ENCODE results near the gene SLC18A3.

Gene SLC18A3

DNA sequence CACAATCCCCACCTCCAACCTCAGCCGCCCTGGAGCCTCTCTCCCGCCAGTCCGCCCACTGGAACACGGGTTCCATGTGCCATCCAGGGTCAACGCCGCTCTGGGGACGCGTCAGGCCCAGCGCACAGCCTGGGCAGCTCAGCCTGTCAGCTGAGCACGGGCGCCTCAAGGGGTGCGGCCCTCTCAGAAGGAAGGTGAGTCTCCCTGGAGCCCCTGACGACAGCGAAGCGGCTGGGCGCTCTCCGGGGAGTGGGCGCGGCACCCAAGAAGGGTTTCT is 1.2 kb upstream of the SLC18A3 start:
- no peak for DNase-seq (ENCODE audit: extremely low spot score)
- ChIA-PET POLR2A (no interaction called here), CTCF (interaction anchor here (3.0 kb wide), 1 partner anchor 15 kb away, joined by 25 read pairs; no protein-coding TSS in a partner anchor)
- TF ChIP-seq, protein P1, sequence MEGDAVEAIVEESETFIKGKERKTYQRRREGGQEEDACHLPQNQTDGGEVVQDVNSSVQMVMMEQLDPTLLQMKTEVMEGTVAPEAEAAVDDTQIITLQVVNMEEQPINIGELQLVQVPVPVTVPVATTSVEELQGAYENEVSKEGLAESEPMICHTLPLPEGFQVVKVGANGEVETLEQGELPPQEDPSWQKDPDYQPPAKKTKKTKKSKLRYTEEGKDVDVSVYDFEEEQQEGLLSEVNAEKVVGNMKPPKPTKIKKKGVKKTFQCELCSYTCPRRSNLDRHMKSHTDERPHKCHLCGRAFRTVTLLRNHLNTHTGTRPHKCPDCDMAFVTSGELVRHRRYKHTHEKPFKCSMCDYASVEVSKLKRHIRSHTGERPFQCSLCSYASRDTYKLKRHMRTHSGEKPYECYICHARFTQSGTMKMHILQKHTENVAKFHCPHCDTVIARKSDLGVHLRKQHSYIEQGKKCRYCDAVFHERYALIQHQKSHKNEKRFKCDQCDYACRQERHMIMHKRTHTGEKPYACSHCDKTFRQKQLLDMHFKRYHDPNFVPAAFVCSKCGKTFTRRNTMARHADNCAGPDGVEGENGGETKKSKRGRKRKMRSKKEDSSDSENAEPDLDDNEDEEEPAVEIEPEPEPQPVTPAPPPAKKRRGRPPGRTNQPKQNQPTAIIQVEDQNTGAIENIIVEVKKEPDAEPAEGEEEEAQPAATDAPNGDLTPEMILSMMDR (IDR thresholded peaks at IDR 0.05; ENCODE audit: control extremely low read depth, extremely low read depth, low read depth, missing control alignments): no peak

GRCh38 chr10:49609283-49610113 is 612 bp upstream of the SLC18A3 start:
- ChIA-PET POLR2A (no interaction called here), CTCF (no interaction called here)
- DNase-seq (ENCODE audit: extremely low spot score): no peak
- TF ChIP-seq, protein P1 (IDR thresholded peaks at IDR 0.05; ENCODE audit: control extremely low read depth, extremely low read depth, low read depth, missing control alignments): no peak

DNA sequence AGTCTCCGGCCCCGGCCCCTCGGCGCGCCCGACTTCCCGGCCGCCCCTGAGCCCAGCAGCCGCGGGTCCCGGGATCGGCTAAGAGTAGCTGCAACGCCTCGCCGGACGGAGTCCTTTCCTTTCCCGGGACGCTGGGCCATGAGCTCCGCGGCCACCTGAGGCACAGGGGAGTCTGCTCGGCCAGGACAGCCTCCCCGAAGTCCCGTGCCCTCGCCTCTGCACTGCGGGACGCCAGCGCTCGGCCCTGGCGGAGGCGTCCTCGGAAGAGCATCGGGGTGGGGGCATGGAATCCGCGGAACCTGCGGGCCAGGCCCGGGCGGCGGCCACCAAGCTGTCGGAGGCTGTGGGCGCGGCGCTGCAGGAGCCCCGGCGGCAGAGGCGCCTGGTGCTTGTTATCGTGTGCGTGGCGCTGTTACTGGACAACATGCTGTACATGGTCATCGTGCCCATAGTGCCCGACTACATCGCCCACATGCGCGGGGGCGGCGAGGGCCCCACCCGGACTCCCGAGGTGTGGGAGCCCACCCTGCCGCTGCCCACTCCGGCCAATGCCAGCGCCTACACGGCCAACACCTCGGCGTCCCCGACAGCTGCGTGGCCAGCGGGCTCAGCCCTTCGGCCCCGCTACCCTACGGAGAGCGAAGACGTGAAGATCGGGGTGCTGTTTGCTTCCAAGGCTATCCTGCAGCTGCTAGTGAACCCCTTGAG is 502 bp downstream of the SLC18A3 start:
- TF ChIP-seq, protein P1 (IDR thresholded peaks at IDR 0.05; ENCODE audit: control extremely low read depth, extremely low read depth, low read depth, missing control alignments): no peak
- CTCF ChIA-PET: interaction anchor here (1.1 to 2.8 kb wide), 2 partner anchors 16 to 17 kb away, joined by 4 to 7 read pairs; no protein-coding TSS in a partner anchor
- POLR2A ChIA-PET: no interaction called here
- no peak for DNase-seq (ENCODE audit: extremely low spot score)

DNA sequence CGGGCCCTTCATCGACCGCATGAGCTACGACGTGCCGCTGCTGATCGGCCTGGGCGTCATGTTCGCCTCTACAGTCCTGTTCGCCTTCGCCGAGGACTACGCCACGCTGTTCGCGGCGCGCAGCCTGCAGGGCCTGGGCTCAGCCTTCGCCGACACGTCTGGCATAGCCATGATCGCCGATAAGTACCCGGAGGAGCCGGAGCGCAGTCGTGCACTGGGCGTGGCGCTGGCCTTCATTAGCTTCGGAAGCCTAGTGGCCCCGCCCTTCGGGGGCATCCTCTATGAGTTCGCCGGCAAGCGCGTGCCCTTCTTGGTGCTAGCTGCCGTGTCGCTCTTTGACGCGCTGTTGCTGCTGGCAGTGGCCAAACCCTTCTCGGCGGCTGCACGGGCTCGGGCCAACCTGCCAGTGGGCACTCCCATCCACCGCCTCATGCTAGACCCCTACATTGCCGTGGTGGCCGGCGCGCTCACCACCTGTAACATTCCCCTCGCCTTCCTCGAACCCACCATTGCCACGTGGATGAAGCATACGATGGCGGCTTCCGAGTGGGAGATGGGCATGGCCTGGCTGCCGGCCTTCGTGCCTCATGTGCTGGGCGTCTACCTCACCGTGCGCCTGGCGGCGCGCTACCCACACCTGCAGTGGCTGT is 1.2 kb downstream of the SLC18A3 start:
- ChIA-PET POLR2A (no interaction called here), CTCF (interaction anchor here (1.1 to 2.8 kb wide), 2 partner anchors 16 to 18 kb away, joined by 4 to 7 read pairs; no protein-coding TSS in a partner anchor)
- DNase-seq (ENCODE audit: extremely low spot score): no peak
- TF ChIP-seq, protein P1 (IDR thresholded peaks at IDR 0.05; ENCODE audit: control extremely low read depth, extremely low read depth, low read depth, missing control alignments): no peak

DNA sequence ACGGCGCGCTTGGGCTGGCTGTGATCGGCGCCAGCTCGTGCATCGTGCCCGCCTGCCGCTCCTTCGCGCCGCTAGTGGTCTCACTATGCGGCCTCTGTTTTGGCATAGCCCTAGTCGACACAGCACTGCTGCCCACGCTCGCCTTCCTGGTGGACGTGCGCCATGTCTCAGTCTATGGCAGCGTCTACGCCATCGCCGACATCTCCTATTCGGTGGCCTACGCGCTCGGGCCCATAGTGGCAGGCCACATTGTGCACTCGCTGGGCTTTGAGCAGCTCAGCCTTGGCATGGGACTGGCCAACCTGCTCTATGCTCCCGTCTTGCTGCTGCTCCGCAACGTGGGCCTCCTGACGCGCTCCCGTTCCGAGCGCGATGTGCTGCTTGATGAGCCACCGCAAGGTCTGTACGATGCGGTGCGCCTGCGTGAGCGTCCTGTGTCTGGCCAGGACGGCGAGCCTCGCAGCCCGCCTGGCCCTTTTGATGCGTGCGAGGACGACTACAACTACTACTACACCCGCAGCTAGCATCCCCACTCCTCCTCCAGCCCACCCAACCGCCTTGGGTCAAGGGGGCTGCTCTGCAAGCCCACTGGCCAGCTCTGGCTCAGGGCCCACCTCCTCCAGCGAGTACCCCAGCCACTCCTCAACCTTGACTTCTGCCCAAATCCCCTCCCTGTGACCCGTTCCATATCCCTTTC is 1.9 kb downstream of the SLC18A3 start:
- no peak for DNase-seq (ENCODE audit: extremely low spot score)
- TF ChIP-seq, protein P1 (IDR thresholded peaks at IDR 0.05; ENCODE audit: control extremely low read depth, extremely low read depth, low read depth, missing control alignments): no peak
- ChIA-PET CTCF (interaction anchor here (2.8 kb wide), 1 partner anchor 19 kb away, joined by 7 read pairs; no protein-coding TSS in a partner anchor), POLR2A (no interaction called here)

Data from GM10248 (cell line).